ENCODE results near the gene IL16.

Gene IL16

DNA sequence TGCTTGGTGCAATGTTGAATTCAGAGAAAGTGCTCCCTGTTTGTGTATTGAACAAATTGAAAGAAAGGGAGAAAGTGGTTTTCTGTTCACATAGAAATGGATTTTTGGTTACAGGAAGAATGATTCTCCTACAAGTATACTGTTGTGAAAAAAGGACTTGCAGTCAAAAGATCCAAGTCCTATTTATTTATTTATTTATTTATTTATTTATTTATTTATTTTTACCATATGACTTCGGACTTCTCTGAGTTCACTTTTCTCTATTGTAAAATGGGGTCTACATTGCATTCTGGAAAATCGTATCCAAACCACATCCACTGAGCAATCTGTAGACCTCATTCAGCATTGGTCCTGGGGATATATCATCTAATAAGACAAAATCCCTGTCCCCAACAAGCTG is 81.2 kb downstream of the IL16 start:
- no peak for DNase-seq (ENCODE audit: low read depth in 1 of 2, low spot score in 1 of 2)
- TF ChIP-seq GABPA (IDR thresholded peaks at IDR 0.05; ENCODE audit: low read depth): no peak
- no peak for TF ChIP-seq REST (IDR thresholded peaks at IDR 0.05; ENCODE audit: insufficient replicate concordance, low read depth)
- TF ChIP-seq POLR2AphosphoS5 (IDR thresholded peaks at IDR 0.05; ENCODE audit: low read depth): no peak
- TF ChIP-seq, protein P1, sequence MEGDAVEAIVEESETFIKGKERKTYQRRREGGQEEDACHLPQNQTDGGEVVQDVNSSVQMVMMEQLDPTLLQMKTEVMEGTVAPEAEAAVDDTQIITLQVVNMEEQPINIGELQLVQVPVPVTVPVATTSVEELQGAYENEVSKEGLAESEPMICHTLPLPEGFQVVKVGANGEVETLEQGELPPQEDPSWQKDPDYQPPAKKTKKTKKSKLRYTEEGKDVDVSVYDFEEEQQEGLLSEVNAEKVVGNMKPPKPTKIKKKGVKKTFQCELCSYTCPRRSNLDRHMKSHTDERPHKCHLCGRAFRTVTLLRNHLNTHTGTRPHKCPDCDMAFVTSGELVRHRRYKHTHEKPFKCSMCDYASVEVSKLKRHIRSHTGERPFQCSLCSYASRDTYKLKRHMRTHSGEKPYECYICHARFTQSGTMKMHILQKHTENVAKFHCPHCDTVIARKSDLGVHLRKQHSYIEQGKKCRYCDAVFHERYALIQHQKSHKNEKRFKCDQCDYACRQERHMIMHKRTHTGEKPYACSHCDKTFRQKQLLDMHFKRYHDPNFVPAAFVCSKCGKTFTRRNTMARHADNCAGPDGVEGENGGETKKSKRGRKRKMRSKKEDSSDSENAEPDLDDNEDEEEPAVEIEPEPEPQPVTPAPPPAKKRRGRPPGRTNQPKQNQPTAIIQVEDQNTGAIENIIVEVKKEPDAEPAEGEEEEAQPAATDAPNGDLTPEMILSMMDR (IDR thresholded peaks at IDR 0.05; ENCODE audit: insufficient read depth, low read length): no peak
- no peak for TF ChIP-seq SPI1 (IDR thresholded peaks at IDR 0.05; ENCODE audit: borderline replicate concordance, low read depth)
- Histone ChIP-seq H3K27me3 (ENCODE audit: insufficient read depth, poor library complexity, severe bottlenecking) (no peaks in the 10 kb centered on the region), H3K4me3 (replicated peaks; ENCODE audit: insufficient read depth, low read length) (no peak overlapping the region), H3K27ac (replicated peaks) (no peak overlapping the region)

- TF ChIP-seq, protein P1 (IDR thresholded peaks at IDR 0.05; ENCODE audit: insufficient read depth, low read length): no peak
- TF ChIP-seq POLR2AphosphoS5 (IDR thresholded peaks at IDR 0.05; ENCODE audit: low read depth): no peak
- no peak for TF ChIP-seq SPI1 (IDR thresholded peaks at IDR 0.05; ENCODE audit: borderline replicate concordance, low read depth)
- no peak for DNase-seq (ENCODE audit: low read depth in 1 of 2, low spot score in 1 of 2)
- no peak overlapping the region for H3K27ac ChIP-seq (replicated peaks)
- no peak overlapping the region for H3K4me3 ChIP-seq (replicated peaks; ENCODE audit: insufficient read depth, low read length)
- no peaks in the 10 kb centered on the region for H3K27me3 ChIP-seq (ENCODE audit: insufficient read depth, poor library complexity, severe bottlenecking)
Observed at GRCh38 chr15:81278306-81279029, 81.8 kb downstream of the IL16 start.

DNA sequence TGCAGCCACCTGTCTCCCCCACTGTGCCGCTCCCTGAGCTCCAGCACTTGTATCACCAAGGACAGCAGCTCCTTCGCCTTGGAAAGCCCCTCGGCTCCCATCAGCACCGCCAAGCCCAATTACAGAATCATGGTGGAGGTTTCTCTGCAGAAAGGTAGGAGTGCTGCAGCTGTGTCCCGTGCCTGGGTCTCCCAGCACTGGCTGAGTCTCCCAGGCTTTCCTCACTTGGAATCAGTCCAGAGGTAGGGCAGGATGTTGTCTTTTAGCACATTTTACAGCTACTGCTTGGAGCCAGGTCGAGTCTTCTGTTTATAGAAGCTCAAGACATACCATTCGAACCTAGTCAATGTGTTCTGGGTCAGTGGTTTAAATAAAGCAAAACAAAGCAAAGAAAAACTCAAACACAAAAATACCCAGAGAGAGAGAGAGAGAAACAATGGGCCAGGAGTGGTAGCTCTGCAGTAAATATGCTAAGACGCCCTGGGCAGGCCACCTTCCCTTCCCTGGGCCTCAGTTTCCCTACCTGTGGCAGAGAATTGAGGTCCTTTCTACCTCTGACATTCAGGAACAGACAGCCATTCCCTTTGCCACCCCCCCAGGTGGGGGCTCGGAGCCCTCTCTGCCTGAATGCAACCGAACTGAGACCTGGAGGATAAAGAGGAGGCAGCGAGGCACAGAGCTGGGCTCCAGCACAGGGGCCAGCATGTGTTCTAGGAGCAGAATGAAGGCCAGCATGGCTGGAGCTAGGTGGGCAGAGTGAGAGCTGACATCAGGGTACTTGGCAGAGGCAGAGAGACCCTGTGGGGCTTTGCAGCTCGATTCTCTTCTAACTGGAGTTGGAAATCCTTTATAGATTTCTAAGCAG is 83.2 kb downstream of the IL16 start:
- no peak for DNase-seq (ENCODE audit: low read depth in 1 of 2, low spot score in 1 of 2)
- no peak overlapping the region for H3K27ac ChIP-seq (replicated peaks)
- TF ChIP-seq POLR2AphosphoS5 (IDR thresholded peaks at IDR 0.05; ENCODE audit: low read depth) (no peak), SPI1 (IDR thresholded peaks at IDR 0.05; ENCODE audit: borderline replicate concordance, low read depth) (no peak)
- H3K27me3 ChIP-seq (ENCODE audit: insufficient read depth, poor library complexity, severe bottlenecking): no peaks in the 10 kb centered on the region
- H3K4me3 ChIP-seq (replicated peaks; ENCODE audit: insufficient read depth, low read length): no peak overlapping the region

GRCh38 chr15:81280696-81281455 is 84.2 kb downstream of the IL16 start:
- TF ChIP-seq POLR2AphosphoS5 (IDR thresholded peaks at IDR 0.05; ENCODE audit: low read depth): no peak
- TF ChIP-seq GABPA (IDR thresholded peaks at IDR 0.05; ENCODE audit: low read depth): no peak
- no peak for TF ChIP-seq SPI1 (IDR thresholded peaks at IDR 0.05; ENCODE audit: borderline replicate concordance, low read depth)
- TF ChIP-seq REST (IDR thresholded peaks at IDR 0.05; ENCODE audit: insufficient replicate concordance, low read depth): no peak
- TF ChIP-seq, protein P1 (IDR thresholded peaks at IDR 0.05; ENCODE audit: insufficient read depth, low read length): no peak
- DNase-seq (ENCODE audit: low read depth in 1 of 2, low spot score in 1 of 2): no peak
- no peak overlapping the region for H3K4me3 ChIP-seq (replicated peaks; ENCODE audit: insufficient read depth, low read length)
- no peaks in the 10 kb centered on the region for H3K27me3 ChIP-seq (ENCODE audit: insufficient read depth, poor library complexity, severe bottlenecking)
- H3K27ac ChIP-seq (replicated peaks): no peak overlapping the region

All from HL-60 (cell line).